GM21825 (cell line): ENCODE results near the gene NOC2L.
"Not testable (repeated sequence)": the region's sequence is repeated elsewhere in the genome, so short reads cannot be mapped to it uniquely, and the experiment has no call there.

Experiments used
- ATAC-seq: cut with Tn5 transposase; IDR thresholded peaks from one replicate; pipeline ENCODE4 v1.9.1; 2021; ENCODE audit warnings: mild to moderate bottlenecking, moderate library complexity; ENCODE audit not compliant: unreplicated experiment

Gene NOC2L

GRCh38 chr1:994546-994945, 35.5 kb upstream of the NOC2L start:
- ATAC-seq: not testable (repeated sequence)

DNA sequence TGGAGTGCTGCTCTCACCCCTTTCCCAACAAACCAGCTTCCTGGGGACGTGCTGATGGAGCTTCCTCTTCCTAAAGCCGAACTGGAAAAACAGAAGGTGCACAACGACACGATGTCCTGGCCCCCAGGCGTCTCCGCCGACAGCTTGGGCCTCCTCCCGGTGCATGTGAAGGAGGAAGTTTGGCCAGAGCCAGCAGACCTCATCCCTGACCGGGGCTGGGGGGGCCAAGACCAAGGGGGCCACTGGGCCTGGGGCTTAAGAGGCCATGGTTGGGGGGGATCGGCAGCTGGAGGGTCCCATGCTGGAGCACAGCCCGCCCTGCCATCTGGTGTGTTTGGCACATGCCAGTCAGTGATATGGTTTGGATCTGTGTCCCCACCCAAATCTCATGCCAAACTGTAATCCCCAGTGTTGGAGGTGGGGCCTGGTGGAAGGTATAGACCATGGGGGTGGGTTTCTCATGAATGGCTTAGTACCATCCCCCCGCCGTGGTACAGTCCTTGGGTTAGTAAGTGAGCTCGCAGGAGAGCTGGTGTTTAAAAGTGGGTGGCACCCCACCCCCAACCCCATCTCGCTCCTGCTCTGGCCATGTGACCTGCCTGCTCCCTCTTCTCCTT, 34.4 kb upstream of the NOC2L start:
- ATAC-seq: no peak

- ATAC-seq: no peak
These were observed 33.3 kb upstream of the NOC2L start for GRCh38 chr1:992362-992761.

DNA sequence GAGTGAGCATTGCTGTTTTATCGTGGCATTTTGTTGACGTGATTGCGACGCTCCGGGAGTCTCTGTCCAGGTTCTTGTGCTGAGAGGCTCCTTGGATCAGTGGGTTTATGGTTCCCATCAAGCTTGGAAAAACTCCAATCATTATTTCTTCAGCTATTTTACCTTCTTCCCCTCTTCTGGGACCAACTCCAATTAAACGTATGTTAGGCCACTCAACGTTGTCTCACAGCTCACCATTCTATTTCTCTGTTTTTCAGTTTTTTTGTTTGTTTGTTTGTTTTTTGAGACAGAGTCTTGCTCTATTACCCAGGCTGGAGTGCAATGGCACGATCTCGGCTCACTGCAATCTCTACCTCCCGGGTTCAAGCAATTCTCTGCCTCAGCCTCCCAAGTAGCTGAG, 32.8 kb upstream of the NOC2L start:
- no peak for ATAC-seq

DNA sequence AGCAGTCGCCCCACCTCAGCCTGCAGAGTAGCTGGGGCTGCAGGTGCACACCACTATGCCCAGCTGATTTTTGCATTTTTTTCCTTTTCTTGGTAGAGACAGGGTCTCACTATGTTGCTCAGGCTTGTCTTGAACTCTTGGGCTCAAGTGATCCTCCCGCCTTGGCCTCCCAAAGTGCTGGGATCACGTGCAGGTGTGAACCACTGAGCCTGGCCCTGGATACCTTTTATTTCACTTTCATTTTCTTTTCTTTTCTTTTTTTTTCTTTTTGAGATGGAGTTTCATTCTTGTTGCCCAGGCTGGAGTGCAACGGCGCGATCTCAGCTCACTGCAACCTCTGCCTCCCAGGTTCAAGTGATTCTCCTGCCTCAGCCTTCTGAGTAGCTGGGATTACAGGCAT, 32.2 kb upstream of the NOC2L start:
- not testable (repeated sequence) for ATAC-seq

- ATAC-seq: not testable (repeated sequence)
These were observed 29.0 kb upstream of the NOC2L start for GRCh38 chr1:988061-988460.

- ATAC-seq: no peak
These were observed 26.1 kb upstream of the NOC2L start for GRCh38 chr1:985126-985525.

DNA sequence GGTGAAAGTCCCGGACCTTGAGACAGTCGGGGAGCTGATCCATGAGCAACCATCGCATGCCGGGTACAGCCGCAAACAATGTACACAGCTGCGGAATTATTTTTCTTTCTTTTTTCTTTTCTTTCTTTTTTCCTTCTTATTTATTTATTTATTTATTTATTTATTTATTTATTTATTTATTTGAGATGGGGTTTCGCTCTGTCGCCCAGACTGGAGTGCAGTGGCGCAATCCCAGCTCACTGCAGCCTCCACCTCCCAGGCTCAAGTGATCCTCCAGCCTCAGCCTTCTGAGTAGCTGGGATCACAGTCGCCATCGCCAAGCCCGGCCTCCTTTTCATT, 25.4 kb upstream of the NOC2L start:
- no peak for ATAC-seq

DNA sequence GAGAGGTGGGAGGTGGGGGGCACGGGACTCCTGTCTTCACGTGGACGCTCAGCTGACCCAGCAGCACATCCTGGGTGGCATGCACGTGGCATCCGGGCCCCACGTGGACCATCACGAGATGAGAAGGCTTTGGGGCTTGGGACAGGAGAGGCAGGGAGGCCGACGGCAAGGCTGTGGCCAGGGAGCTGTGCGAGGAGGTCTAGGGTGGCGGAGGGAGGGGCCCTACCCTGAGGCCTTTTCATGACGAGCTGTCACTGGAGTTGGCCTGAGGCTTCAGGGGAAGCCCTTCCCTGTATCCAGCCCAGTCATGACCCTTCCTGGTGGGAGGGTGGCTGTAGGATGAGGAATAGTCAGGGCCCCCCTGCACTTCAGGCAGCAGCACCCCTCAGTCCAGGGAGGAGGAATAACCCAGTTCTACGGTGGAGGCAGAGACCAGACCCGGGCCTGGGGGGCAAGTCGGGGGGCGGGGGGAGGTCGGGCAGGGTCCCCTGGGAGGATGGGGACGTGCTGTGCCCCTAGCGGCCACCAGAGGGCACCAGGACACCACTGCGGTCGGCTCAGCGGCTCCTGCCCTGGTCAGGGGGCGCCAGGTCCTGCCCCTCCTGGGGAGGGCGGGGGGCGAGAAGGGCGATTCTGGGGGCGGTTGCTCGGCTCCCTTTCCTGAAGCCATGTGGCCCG, 24.9 kb upstream of the NOC2L start:
- no peak for ATAC-seq

- ATAC-seq: no peak
These were observed 23.8 kb upstream of the NOC2L start for GRCh38 chr1:982765-983436.

DNA sequence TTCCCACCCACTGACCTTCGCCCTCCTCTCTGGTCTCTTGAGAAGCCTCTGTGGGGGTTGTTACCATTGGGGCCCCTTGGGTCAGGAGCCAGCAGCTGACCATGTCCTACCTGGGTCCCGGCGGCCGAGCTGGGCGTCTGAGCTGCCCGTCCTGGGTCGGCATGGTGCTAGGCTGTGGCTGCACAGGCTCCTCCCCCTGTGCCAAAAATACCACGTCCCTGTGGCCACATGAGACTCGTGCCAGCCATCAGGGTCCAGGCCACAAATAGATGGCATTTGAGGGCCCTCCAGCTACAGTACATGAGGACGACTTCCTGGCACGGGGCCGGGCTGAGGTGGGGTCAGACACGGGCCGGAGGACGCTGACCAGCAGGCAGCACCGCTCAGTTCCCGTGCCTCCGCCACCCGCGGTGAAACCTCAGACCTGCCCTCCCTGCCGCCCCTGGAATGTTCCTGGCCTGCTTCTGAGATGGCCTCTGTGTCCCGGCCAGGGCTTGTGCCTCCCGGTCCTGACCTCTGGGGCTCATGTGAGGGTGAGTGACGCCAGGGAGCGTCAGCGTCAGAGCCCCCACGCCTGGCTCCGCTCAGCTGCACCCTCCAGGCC, 23.0 kb upstream of the NOC2L start, which contains the start of gene PERM1:
Gene PERM1 (minus strand): TSS at position 139 of the 604 bp plus-strand sequence. CDS start 1,064 bp downstream, outside the sequence.
- no peak for ATAC-seq

GRCh38 chr1:981491-981954, 22.5 kb upstream of the NOC2L start:
- ATAC-seq: no peak

- ATAC-seq: no peak
These were observed 21.7 kb upstream of the NOC2L start for GRCh38 chr1:980602-981395.

DNA sequence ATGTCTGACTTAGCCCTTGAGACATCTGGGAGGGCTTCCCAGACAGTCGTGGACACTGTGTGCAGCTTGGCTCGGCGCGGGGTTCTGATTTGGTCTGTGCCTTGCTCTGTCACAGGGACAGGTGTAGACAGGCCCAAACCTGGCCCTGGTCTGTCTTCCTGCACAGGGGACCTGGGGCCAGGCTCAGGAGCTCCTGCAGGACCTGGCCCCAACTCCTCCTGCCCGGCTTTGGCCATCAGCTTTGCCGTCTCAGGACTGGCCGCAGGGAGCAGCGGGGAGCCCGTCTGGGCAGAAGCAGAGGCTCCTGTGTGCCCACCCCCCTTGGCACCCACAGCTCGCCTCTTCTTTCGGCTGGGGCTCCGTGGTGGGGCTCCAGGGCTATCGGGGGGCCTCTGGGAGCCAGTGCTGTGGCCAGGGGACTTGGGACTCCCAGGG, 21.1 kb upstream of the NOC2L start:
- ATAC-seq: no peak

GRCh38 chr1:979744-980072, 20.7 kb upstream of the NOC2L start:
- ATAC-seq: no peak

GRCh38 chr1:978835-979743, 20.0 kb upstream of the NOC2L start:
- ATAC-seq: no peak

DNA sequence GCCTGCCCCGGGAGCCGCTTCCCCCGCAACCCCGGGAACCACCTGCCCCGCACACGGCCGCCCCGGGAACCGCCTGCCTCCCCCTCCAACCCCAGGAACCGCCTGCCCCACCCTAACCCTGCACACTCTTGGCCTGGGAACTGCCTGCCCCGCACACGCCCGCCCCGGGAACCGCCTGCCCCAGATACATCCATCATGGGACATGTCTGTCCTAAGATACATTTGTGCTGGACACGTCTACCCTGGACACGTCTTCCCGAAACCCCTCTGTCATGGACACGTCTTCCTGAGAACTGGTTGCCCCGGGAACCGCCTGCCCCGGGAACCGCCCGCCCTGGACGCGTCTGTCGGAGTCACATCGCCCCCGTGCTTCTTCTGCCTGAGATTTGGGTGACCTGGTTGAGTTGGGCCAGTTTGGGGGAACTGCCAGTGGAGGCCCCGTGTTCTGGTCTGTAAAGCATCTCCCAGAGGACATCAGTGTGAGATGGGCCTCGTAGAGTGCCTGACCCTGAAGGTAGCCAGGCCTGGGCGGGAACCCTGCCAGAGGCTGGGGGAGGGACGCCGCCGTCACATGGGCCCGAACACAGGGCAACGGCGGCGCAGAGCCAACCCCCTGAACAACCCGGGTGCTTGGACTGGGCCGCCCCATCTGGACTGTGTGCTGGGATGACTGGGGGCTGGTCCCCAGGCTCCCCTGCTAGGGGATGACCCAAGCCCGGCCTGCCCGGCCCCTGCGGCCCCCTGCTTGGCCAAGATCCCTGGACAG, 19.2 kb upstream of the NOC2L start:
- no peak for ATAC-seq

DNA sequence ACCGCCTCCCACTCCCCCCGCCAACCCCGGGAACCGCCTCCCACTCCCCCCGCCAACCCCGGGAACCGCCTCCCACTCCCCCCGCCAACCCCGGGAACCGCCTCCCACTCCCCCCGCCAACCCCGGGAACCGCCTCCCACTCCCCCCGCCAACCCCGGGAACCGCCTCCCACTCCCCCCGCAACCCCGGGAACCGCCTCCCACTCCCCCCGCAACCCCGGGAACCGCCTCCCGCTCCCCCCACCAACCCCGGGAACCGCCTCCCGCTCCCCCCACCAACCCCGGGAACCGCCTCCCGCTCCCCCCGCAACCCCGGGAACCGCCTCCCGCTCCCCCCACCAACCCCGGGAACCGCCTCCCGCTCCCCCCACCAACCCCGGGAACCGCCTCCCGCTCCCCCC, 17.7 kb upstream of the NOC2L start:
- not testable (repeated sequence) for ATAC-seq
